GM19023 (cell line): ENCODE results near the gene GRIK3.
"Not testable (repeated sequence)": the region's sequence is repeated elsewhere in the genome, so short reads cannot be mapped to it uniquely, and the experiment has no call there.

Experiments
- ATAC-seq: cut with Tn5 transposase; IDR thresholded peaks from one replicate; pipeline ENCODE4 v1.9.1; 2021; ENCODE audit warnings: mild to moderate bottlenecking, moderate library complexity; ENCODE audit not compliant: unreplicated experiment

The GRIK3 gene

DNA sequence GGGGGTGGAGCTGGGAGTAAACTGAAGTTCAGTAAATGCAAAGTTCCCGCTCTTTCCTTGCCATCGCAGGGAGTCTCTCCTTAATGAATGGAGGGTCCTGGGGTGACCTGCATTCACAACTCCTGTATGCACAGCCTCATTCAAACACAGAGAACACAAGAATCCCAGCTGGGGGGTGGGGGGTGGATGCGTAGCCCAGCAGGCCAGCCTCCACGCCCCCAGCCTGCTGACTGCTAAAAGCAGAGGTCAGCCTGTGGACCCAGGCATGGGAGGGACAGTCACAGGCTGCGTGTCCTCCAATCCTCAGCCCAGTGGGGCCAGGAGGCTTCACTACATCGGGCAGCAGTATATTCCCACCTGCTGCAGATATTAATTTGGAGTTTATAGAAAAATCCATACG, 263.1 kb downstream of the GRIK3 start:
- no peak for ATAC-seq

DNA sequence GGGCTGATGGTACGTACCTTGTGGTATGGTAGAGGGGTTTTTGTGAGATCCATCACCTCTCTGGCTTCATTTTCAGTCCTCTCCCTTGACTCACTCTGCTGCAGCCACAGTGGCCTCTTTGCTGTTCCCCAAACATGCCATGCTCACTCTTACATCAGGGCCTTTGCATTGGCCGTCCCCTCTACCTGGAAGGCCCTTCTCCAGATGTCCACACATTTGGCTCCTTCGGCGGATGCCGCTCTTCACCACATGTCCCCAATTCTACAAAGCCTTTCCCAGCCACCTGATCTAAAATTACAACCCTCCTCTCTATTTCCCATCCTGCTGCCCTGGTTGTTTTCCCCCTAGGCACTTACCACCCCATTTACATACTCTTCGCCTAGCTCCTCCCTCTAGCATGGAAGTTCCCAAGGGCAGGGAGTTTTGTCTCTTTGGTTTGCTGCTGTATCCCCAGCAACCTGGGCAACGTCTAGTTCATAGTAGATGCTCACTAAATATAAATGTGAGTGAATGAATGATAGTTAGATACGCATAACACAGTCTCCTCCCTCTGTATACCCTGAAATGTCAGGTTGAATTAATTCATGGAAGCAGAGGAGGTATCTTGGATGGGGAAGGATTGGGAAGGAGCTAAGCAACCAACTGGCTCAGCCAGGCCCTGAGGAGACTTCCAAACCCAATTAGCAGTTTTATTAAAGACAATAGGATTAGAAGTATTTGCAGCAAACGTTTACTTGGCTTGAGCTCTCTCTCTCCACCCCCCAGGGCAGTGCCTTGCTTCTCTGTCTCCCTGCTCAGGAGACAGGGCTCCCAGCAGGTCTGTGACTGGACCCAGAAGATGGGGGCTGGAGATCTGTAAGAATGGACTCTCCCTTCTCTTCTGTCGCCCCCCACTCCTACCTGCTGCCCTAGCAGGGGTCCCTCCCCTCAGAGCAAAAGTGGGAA, 264.2 kb downstream of the GRIK3 start:
- no peak for ATAC-seq

DNA sequence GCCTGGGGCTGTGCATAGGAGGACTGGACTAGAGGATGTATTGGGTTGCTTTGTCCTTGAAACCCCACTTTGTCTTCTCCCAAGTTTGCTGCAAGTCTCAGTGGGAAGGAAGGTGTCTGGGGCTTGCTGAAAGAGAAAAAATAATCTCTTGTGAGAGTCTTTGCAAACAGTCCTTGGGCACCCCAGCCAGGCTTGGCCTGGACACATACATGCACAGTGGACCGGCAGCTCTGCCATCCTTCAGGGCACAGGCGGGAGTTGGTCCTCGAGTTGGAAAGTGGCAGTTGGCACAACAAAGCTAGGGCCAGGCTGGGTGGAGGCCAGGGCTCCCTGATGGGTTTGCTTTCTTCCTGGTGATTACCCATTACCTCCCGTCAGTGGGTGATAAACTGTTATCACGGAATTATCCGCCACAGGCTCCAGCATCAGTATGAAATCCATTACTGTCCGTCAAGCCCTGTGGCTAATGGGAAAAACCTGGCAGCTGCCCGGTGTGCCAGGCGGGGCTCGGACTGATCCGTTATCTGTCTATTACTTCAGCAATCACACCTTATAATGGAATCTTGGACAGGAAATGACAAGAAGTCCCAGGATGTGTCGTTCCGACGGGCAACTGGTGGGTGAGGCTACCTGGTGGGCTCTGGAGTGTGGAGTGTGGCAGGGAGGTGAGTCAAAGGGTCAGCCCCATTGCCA, 265.7 kb downstream of the GRIK3 start:
- no peak for ATAC-seq

DNA sequence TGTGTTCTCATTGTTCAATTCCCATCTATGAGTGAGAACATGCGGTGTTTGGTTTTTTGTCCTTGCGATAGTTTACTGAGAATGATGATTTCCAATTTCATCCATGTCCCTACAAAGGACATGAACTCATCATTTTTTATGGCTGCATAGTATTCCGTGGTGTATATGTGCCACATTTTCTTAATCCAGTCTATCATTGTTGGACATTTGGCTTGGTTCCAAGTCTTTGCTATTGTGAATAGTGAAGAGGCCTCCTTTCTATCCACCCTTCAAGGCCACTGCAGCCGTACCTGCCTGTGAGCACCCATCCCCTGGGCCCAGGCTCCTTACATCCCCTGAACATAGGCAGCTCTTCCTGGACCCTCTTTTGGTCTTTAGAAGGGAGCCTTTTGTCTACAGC, 266.9 kb downstream of the GRIK3 start:
- ATAC-seq, result not testable (repeated sequence)

DNA sequence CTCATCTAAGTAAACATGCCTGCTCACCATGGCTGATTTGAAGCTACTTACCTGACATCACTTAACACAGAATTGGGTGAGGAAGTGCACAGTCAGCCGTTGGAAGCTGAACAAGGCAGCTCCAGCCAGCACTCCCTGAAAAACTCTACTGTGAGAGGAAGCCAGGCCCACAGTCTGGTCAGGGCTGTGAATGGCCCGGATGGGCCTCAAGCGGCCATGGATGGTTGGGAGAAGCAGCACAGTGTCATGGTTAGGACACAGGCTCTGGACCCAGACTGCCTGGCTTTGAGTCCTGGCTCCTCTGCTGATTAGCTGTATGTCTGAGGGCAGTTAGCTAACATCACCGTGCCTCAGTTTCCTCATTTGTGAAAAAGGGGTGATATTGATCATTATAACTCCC, 267.8 kb downstream of the GRIK3 start:
- no peak for ATAC-seq

DNA sequence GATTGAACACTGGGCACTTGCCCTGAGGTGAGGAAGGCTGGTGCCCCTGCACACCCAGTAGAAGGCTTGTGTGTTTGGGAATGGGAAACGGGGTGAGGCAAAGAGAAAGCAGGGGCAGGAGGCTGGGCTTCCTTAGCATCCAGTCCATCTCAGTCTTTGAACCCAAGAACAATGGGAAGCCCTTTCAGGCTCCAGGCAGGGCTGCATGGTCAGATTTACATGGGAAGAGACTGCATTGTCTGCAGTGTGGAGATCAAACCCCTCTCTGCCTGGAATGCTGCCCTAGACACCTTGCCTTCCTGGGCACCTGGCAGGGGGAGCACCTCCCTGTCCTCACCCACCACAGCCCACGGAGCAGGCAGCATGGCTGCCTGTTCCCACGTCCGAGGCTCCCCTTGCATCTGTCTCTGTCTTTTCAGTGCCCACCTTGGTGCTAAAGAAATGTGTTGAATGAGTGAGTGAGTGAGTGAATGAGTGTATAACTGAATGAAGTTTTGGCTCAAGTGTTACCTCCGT, 268.5 kb downstream of the GRIK3 start:
- ATAC-seq, result no peak

DNA sequence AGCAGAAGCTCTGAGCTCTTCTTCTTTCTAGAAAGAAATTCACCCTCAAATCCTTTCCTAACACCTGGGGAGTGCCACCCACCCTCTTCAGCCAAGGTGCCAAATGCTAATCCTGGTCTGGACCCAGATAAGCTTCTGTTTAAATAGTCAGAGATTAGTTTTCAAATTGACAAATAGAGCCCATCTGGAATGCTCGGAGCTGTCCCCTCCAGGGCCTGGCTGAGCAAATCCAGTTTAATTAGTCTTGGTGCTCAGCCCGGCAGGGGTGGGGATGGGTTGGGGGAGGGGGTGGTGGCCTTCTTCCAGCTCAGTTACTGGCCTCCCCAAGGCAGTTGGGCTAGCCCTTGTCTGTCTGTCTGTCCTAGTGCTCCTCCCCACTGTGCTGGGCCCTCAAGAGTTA, 269.5 kb downstream of the GRIK3 start:
- no peak for ATAC-seq

DNA sequence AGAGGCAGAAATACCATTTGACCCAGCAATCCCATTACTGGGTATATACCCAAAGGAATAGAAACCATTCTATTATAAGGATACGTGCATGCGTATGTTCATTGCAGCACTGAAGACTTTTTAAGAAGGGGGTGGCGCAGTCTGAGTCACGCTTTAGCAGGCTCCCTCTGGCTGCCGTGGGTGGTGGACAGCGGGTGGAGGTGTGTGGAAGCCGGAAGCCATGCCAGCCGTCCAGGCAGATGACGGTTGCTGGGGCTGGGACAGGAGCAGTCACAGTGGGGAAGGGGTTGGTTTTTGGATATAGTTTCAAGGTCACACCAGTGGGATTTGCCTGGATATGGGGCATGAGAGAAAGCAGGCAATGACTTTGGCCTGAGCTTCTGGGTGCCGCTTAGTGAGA, 270.5 kb downstream of the GRIK3 start:
- ATAC-seq, result no peak

DNA sequence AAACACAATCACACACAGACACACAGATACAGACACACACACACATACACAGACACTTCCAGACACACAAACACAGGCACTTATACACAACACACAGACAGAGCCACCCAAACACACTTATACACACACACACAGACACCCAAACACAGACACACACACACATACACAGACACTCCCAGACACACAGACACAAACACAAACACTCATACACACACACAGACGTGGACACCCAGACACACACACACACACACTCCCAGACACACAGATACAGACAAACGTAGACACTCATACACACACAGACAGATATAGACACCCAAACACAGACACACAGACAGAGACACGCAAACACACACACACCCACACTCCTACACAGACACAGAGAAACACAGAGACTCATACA, 272.1 kb downstream of the GRIK3 start:
- no peak for ATAC-seq

DNA sequence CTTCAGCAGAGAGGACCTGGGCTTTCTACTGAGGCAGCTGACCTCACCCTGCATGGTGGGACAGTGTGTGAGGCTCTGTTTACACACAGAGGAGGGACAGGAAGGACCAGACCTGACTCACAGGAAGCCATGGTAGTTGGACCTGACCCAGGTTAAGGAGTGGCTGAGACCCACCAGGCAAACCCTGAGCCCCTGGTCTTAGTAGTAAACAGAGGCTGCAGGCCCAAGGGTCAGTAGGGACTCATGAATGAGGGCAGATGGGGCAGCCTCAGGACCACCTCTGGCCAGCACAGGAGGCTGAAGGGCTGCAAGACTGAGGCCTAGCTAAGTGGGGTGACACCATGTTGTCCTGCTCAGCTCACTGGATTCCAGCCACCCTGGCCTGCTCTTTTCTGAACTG, 273.2 kb downstream of the GRIK3 start:
- no peak for ATAC-seq

DNA sequence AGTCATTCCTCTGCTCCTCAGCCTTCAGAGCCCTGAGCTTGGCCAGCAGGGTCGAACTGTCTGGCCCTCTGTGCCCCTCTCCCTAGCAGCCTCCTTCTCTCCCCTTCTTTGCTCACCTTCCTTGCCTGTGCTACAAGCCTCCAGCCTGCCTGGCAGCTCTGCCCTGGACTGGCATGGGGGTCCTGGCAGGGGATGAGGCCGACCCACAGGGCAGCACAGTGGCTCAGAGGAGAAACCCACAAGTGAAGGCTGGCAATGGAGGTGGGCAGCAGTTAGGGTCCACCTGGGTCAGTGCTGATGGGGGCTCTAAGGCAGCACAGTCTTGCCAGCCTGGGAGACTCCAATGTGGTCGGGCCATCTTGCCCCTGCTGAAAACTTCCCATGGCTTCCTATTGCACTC, 274.2 kb downstream of the GRIK3 start:
- ATAC-seq, result no peak

DNA sequence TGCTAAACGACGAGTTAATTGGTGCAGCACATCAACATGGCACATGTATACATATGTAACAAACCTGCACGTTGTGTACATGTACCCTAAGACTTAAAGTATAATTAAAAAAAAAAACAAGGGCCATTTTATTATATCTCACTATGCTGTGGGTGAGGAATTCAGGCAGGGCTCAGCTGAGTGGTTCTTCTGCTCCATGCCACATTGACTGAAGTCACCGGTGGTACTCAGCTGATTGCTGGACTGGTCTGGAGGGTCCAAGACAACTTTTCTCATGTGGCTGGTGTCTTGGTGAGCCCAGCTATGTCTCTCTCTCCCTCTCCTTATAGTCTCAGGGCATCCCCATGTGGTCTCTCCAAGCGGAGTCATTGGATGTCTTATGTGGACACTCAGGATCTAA, 275.0 kb downstream of the GRIK3 start:
- no peak for ATAC-seq

DNA sequence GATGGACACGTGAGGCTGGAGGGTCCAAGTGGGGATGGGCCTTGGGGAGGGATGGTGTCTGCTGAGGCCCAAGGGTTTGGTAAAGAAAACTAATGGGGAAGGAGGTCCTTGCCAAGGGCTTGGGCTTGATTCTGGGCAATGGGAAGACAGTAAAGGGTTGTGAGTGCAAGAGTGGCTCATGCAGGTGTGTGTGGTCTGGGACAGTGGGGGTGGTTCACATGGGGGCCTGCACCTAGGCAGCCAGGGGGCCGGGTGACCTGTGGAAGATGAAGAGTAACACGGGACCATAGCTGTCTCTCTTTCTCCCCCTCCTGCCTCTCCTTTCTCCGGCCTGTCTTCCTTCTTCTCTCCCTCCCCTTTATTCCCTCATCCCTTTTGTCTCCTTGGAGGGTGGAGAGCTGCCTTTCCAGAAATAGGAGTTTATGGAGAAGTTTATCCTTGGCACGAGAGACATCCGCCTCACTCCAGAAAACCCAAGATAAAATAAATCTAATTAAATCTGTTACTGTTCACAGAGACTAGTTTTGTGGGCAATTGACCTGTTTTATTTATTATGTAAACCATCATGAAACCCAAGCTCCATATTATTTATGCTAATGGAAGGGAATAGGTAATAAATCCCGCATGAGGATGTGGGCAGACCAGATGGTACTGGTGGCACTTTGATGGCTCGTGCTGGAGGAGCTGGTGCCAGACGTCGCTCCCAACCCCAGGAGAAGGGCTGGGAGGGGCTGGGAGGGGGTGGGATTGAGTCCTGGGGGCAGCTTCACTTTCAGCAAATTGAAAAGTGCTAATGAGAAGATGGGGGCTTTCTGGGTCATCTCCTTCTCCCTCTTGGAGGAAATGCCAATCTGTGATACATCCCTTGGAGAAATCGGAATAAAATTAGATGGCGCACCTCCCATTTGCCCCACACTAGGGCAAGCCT, 278.7 kb downstream of the GRIK3 start:
- no peak for ATAC-seq

DNA sequence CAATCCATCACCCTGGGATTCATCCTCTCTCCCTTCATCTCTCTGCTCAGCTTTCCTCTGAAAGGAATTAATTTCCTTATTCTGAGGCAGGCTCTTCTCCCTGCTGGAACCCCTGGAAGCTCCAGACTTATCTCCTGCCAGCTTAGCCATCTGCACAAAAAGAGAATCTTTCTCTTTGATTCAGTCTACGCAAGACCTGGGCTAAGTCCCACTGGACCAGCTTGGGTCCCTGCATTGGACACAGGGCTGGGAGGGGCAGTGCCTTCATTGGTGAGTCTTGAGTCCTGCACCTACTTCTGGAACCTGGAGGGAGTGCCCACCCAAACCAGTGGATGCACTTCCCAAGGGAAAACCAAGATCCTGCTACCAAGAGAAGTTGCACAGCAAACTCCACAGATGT, 279.9 kb downstream of the GRIK3 start:
- no peak for ATAC-seq

DNA sequence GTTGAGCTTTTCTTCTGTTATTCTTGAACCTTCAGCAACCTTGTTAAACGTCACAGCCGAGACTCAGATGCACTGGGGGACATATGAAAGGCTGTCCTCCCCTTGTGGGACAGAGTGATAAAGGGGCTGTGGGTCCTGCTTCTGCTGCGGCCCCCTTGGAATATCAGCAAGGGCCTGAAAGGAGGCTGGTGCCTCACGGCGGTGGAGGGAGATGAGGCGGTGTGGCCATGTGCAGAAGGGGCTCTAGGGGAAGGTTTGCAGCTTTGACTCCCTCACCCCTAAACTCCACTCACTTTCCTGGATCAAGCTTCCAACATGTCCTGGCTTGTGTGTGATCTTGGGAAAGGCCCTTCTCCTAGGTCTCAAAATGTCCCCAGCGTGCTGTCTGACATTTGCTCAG, 280.9 kb downstream of the GRIK3 start:
- no peak for ATAC-seq

DNA sequence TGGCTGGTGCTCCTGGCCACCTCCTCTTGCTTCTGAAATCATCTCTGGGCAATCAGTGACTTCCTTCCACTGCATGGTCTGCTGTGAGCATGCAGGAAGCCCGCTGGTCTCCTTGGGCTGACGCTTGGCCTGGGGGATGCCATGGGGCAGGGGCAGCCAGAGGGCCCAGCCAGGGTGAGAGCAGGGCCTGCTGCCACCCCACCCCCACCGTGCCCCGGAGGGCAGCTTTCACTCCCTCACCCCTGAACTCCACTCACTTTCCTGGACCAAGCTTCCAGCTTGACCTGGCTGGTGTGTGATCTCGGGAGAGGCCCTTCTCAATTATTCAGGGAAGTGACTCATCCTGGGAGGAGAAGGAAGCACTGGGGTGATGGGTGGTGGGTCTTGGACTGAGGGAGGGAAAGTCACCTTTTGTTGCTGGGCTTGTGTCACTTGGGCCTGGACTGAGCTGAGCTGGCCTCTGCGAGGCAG, 281.4 kb downstream of the GRIK3 start:
- no peak for ATAC-seq

DNA sequence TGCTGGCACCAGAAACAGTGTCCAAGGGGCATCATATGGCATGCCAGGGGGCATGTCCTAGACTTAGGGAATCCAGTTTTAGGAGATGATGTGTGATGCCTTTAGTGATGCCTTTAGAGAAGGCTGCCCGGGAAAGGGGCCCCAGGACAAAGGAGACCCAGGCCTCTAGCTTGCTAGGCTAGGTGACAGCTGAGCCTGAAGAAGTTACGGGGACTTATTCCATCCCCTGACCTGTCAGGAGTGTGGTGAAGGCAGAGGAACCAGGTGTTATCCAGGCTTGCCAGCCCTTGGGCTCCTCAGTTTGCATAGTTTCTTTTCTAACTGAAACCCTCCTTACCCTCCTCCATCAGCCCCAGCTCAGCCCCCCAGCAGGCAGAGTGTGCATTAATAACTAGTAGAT, 281.9 kb downstream of the GRIK3 start:
- no peak for ATAC-seq

DNA sequence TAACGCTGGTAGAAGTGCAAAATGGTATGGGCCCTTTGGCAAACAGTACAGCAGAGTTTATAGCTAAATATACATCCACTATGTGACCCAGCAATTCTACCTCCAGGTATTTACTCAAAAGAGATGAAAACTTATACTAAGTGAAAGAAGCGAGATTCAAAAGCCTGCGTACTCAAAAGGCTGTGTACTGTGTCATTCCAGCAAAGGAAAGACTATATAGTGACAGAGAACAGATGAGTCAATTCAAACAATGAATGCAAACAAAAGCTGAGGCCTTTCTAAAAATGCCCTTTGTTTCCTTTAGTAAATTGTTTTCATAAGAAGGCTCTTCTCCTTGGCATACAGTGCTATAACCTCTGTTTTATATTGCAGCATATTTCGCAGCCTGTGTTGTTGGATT, 282.8 kb downstream of the GRIK3 start:
- ATAC-seq, result no peak

DNA sequence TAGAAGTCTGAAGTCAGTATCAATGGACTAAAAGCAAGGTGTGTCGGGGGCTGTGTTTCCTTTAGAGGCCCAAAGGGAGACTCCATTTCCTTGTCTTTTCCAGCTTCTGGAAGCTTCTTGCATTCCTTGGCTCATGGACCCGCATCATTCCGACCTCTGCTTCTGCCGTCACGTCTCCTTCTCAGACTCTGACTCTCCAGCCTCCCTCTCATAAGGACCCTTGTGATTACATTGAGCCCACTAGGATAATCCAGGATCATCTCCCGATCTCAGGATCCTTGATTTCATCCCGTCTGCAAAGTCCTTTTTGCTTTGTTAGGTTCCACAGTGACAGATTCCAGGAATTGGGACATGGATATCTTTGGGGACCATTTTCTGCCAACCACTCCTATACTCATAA, 285.8 kb downstream of the GRIK3 start:
- no peak for ATAC-seq
